GM18498 (cell line): ENCODE results near the gene GRAMD4.
"Not testable (repeated sequence)": the region's sequence is repeated elsewhere in the genome, so short reads cannot be mapped to it uniquely, and the experiment has no call there.

ENCODE experiments used
- ATAC-seq: cut with Tn5 transposase; IDR thresholded peaks from one replicate; pipeline ENCODE4 v1.9.1; 2021; ENCODE audit warnings: mild to moderate bottlenecking, moderate library complexity; ENCODE audit not compliant: unreplicated experiment

GRAMD4 gene

GRCh38 chr22:46634973-46635685 is 14.9 kb downstream of the GRAMD4 start:
- ATAC-seq: not testable (repeated sequence)

- no peak for ATAC-seq
These were observed 15.6 kb downstream of the GRAMD4 start for GRCh38 chr22:46635756-46636155.

GRCh38 chr22:46636221-46637002 is 16.2 kb downstream of the GRAMD4 start:
- no peak for ATAC-seq

- ATAC-seq: no peak
These were observed 17.8 kb downstream of the GRAMD4 start for GRCh38 chr22:46637711-46638600.

GRCh38 chr22:46638601-46639431 is 18.6 kb downstream of the GRAMD4 start:
- no peak for ATAC-seq

GRCh38 chr22:46639843-46640242 is 19.7 kb downstream of the GRAMD4 start:
- no peak for ATAC-seq

- ATAC-seq: no peak
These were observed 20.3 kb downstream of the GRAMD4 start for GRCh38 chr22:46640293-46641055.

GRCh38 chr22:46641811-46642266 is 21.7 kb downstream of the GRAMD4 start:
- ATAC-seq: no peak

GRCh38 chr22:46642840-46643480 is 22.8 kb downstream of the GRAMD4 start:
- not testable (repeated sequence) for ATAC-seq

- ATAC-seq: no peak
These were observed 26.5 kb downstream of the GRAMD4 start for GRCh38 chr22:46646531-46647215.

GRCh38 chr22:46648225-46648820 is 28.1 kb downstream of the GRAMD4 start:
- not testable (repeated sequence) for ATAC-seq

GRCh38 chr22:46649141-46650077 is 29.2 kb downstream of the GRAMD4 start:
- ATAC-seq: no peak

GRCh38 chr22:46650078-46650810 is 30.1 kb downstream of the GRAMD4 start:
- no peak for ATAC-seq

GRCh38 chr22:46651316-46651715 is 31.1 kb downstream of the GRAMD4 start:
- ATAC-seq: no peak

- no peak for ATAC-seq
These were observed 32.1 kb downstream of the GRAMD4 start for GRCh38 chr22:46652081-46652846.
